ENCODE data around the gene POLE.

GRCh38 chr12:132641811-132642650 is 45.1 kb downstream of the POLE start:
- TF ChIP-seq EZH2 (IDR thresholded peaks at IDR 0.05; ENCODE audit: borderline replicate concordance, low read depth, low read length) (no peak), SMAD3 (CRISPR knock-in tag; conservative IDR thresholded peaks at IDR 0.05) (no peak)
